ENCODE data around the gene DUSP10. TPM values are rescaled to one million over a fixed set of nuclear protein-coding genes. Genes with fewer than 3 reads are reported as not detected.

Gene DUSP10
- total RNA-seq, 2 experiments from 2014 or later: 10.8 to 12.9 TPM

- ChIA-PET POLR2A (interaction anchor here (1.6 kb wide), 1 partner anchor 18 kb away, joined by 4 read pairs; no protein-coding TSS in a partner anchor), CTCF (interaction anchor here (1.7 kb wide), 1 partner anchor 11 kb away, joined by 6 read pairs; no protein-coding TSS in a partner anchor)
- ATAC-seq (no peak), DNase-seq (peak; percentile 35)
- Mint-ChIP-seq H3K4me3 (no peak overlapping the region), H3K27me3 (no peaks in the 10 kb centered on the region), H3K9me3 (peaks cover 24% of the 10 kb centered on the region), H3K36me3 (ENCODE audit: low read depth) (peaks cover 61% of the 10 kb centered on the region), H3K4me1 (ENCODE audit: low read depth) (peaks cover 57% of the 10 kb centered on the region), H3K27ac (no peak overlapping the region)
- TF ChIP-seq CTCF (IDR thresholded peaks at IDR 0.05): no peak
- intact Hi-C loops (cut with micrococcal nuclease): no loop called here
These were observed 18.7 kb downstream of the DUSP10 start for GRCh38 chr1:221723018-221723847.

GRCh38 chr1:221722254-221723017 lies 19.5 kb downstream of the DUSP10 start:
- Mint-ChIP-seq H3K27ac (no peak overlapping the region), H3K9me3 (peaks cover 22% of the 10 kb centered on the region), H3K4me1 (ENCODE audit: low read depth) (peaks cover 49% of the 10 kb centered on the region), H3K27me3 (no peaks in the 10 kb centered on the region), H3K36me3 (ENCODE audit: low read depth) (peaks cover 59% of the 10 kb centered on the region), H3K4me3 (no peak overlapping the region)
- POLR2A ChIA-PET: interaction anchor here (1.6 kb wide), 1 partner anchor 18 kb away, joined by 4 read pairs; no protein-coding TSS in a partner anchor
- intact Hi-C loops (cut with micrococcal nuclease): no loop called here
- no peak for ATAC-seq
- CTCF ChIA-PET: interaction anchor here (1.7 kb wide), 1 partner anchor 10 kb away, joined by 6 read pairs; no protein-coding TSS in a partner anchor
- no peak for TF ChIP-seq CTCF (IDR thresholded peaks at IDR 0.05)
- DNase-seq: no peak

- peaks cover 48% of the 10 kb centered on the region for H3K36me3 Mint-ChIP-seq (ENCODE audit: low read depth)
- POLR2A ChIA-PET: interaction anchor here (0.6 to 1.0 kb wide), 2 partner anchors 109 to 276 kb away, joined by 3 read pairs; no protein-coding TSS in a partner anchor
- no peak overlapping the region for H3K4me3 Mint-ChIP-seq
- CTCF ChIA-PET: interaction anchor here (1.9 kb wide), 1 partner anchor 12 kb away, joined by 9 read pairs; no protein-coding TSS in a partner anchor
- DNase-seq (no peak), ATAC-seq (no peak)
- no peak for TF ChIP-seq CTCF (IDR thresholded peaks at IDR 0.05)
- peaks cover 19% of the 10 kb centered on the region for H3K9me3 Mint-ChIP-seq
- H3K27me3 Mint-ChIP-seq: no peaks in the 10 kb centered on the region
- intact Hi-C loops (cut with micrococcal nuclease): no loop called here
- H3K4me1 Mint-ChIP-seq (ENCODE audit: low read depth): peaks cover 38% of the 10 kb centered on the region
- no peak overlapping the region for H3K27ac Mint-ChIP-seq
These were observed 21.3 kb downstream of the DUSP10 start for GRCh38 chr1:221720545-221720944.

GRCh38 chr1:221719987-221720386 lies 21.9 kb downstream of the DUSP10 start:
- ChIA-PET POLR2A (interaction anchor here (0.6 to 1.0 kb wide), 2 partner anchors 110 to 277 kb away, joined by 3 read pairs; no protein-coding TSS in a partner anchor), CTCF (interaction anchor here (1.9 kb wide), 1 partner anchor 12 kb away, joined by 9 read pairs; no protein-coding TSS in a partner anchor)
- H3K36me3 Mint-ChIP-seq (ENCODE audit: low read depth): peaks cover 49% of the 10 kb centered on the region

More at GRCh38 chr1:221719987-221720386, 21.9 kb downstream of the DUSP10 start:
- Mint-ChIP-seq H3K27ac (no peak overlapping the region), H3K4me3 (no peak overlapping the region), H3K9me3 (peaks cover 19% of the 10 kb centered on the region), H3K4me1 (ENCODE audit: low read depth) (peaks cover 40% of the 10 kb centered on the region), H3K27me3 (no peaks in the 10 kb centered on the region)
- TF ChIP-seq CTCF (IDR thresholded peaks at IDR 0.05): no peak
- DNase-seq (no peak), ATAC-seq (no peak)
- intact Hi-C loops (cut with micrococcal nuclease): loop anchor here (10.0 kb wide), 1 partner anchor 275 kb away; no protein-coding TSS in a partner anchor
